ENCODE data around the gene GOLGA8J. TPM values are rescaled to one million over a fixed set of nuclear protein-coding genes. Genes with fewer than 3 reads are reported as not detected.
"Not testable (repeated sequence)": the region's sequence is repeated elsewhere in the genome, so short reads cannot be mapped to it uniquely, and the experiment has no call there.

The GOLGA8J gene
- total and polyA plus RNA-seq, 10 of the 15 experiments (the other 5 are each of a cell fraction or from before 2014, with no cell fraction given): 0.23 TPM; not detected in 9

DNA sequence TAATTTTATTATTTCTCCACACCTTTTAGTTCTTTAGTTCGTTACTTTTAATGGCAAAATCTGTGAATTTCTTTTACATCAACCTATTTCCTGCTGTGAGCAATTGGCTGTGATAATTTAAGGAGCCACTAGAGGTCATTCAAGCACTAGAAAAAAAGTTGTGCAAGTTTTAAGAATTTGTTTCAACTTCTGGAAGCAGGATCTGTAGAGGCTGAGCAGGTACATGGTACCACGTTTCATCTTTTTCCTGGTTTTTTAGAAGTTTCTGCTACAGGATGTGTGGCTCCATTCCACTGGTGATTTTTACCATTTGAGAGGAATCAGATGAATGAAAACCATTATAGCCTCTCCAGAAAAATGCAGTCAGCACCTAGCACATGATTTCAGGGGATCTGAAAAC lies 47.3 kb downstream of the GOLGA8J start:
- H3K27ac ChIP-seq (ENCODE audit: control insufficient read depth, insufficient read depth); H4K20me1 ChIP-seq (ENCODE audit: control insufficient read depth, insufficient read depth); POLR2A ChIA-PET; H3K4me3 ChIP-seq; H3K9ac ChIP-seq (ENCODE audit: control insufficient read depth, insufficient read depth, low read length); ATAC-seq; H3K9me3 ChIP-seq (replicated peaks; ENCODE audit: control insufficient read depth, insufficient read depth, low read length); H3K79me2 ChIP-seq (ENCODE audit: control insufficient read depth, insufficient read depth, low read length); H3K4me2 ChIP-seq (ENCODE audit: control insufficient read depth, insufficient read depth); FAIRE-seq; SMC1A ChIA-PET (ENCODE audit: uncharacterized antibody, unreplicated experiment); BruUV-seq (replicated peaks); H3K36me3 ChIP-seq (ENCODE audit: control insufficient read depth in 2 of 2, insufficient read depth in 2 of 2, low read length in 1 of 2); H2AFZ ChIP-seq (ENCODE audit: control insufficient read depth, low read depth, low read length); CTCF ChIA-PET; intact Hi-C loops (cut with micrococcal nuclease; ENCODE audit: unreplicated experiment); in situ Hi-C loops (cut with MboI); RAD21 ChIA-PET (ENCODE audit: unreplicated experiment); H3K4me1 ChIP-seq (ENCODE audit: control insufficient read depth, insufficient read depth, low read length); H3K27me3 ChIP-seq (replicated peaks in 1 of 2; ENCODE audit: control insufficient read depth in 2 of 2, insufficient read depth in 2 of 2, low read length in 1 of 2); DNase-seq (ENCODE audit: low read depth, low spot score): not testable (repeated sequence)
- WGBS (ENCODE audit: insufficient coverage, insufficient replicate concordance, low lambda C conversion rate, missing lambda C conversion rate): 0% methylated on average over 1 of the region's 2 CpGs

DNA sequence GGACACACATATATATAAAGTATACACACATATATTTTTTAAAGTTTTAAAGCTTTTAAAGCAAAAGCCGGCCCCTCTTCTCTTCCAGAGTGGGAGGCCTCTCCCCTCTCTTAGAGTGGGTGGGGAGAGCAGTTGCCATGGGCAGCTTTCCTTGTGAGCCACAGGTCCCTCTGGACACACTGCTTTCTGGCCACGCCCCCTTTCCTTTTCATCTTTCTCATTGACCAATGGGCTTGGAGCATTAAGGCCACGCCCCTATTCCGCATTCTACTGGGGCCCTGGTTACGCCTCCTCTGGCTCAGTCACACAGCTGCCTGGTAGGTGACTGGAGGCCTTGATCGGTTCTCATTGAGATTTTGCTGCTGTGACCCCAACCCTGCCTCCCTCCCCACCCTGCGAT lies 52.0 kb downstream of the GOLGA8J start, which contains the start of gene GOLGA8T:
GOLGA8T (plus strand) TSS at position 301 of the 400 bp plus-strand sequence; CDS start at position 399, 98 bp downstream.
- ATAC-seq; DNase-seq (ENCODE audit: low read depth, low spot score); intact Hi-C loops (cut with micrococcal nuclease; ENCODE audit: unreplicated experiment); H4K20me1 ChIP-seq (ENCODE audit: control insufficient read depth, insufficient read depth); SMC1A ChIA-PET (ENCODE audit: uncharacterized antibody, unreplicated experiment); H3K9me3 ChIP-seq (replicated peaks; ENCODE audit: control insufficient read depth, insufficient read depth, low read length); H3K4me1 ChIP-seq (ENCODE audit: control insufficient read depth, insufficient read depth, low read length); CTCF ChIA-PET; H3K4me2 ChIP-seq (ENCODE audit: control insufficient read depth, insufficient read depth); FAIRE-seq; H3K79me2 ChIP-seq (ENCODE audit: control insufficient read depth, insufficient read depth, low read length); RAD21 ChIA-PET (ENCODE audit: unreplicated experiment); H3K9ac ChIP-seq (ENCODE audit: control insufficient read depth, insufficient read depth, low read length); POLR2A ChIA-PET; H3K4me3 ChIP-seq; H2AFZ ChIP-seq (ENCODE audit: control insufficient read depth, low read depth, low read length); BruUV-seq (replicated peaks); H3K36me3 ChIP-seq (ENCODE audit: control insufficient read depth in 2 of 2, insufficient read depth in 2 of 2, low read length in 1 of 2); in situ Hi-C loops (cut with MboI); H3K27me3 ChIP-seq (replicated peaks in 1 of 2; ENCODE audit: control insufficient read depth in 2 of 2, insufficient read depth in 2 of 2, low read length in 1 of 2); H3K27ac ChIP-seq (ENCODE audit: control insufficient read depth, insufficient read depth): not testable (repeated sequence)
- no CpG with 5 or more reads among the region's 7 CpGs for WGBS (ENCODE audit: insufficient coverage, insufficient replicate concordance, low lambda C conversion rate, missing lambda C conversion rate)

Small RNA genes within 50 kb of the gene (small RNA-seq; reads per million reads assigned to genes)
- gene RF00096 (not detected), gene RN7SL673P (not detected)

Other genes with a start within 250 kb of the GOLGA8J start
- gene GOLGA8T, start 52.1 kb downstream of the GOLGA8J start, total RNA-seq (2014; rRNA removed): not detected in 2 replicates
- not detected in 2 replicates for gene GOLGA8T, start 52.1 kb downstream of the GOLGA8J start, total RNA-seq (2014; rRNA removed; fragmentation: Illumina TruSeq; extraction: Trizol)
- not detected in 2 replicates for gene GOLGA8T, start 52.1 kb downstream of the GOLGA8J start, total RNA-seq (2021)
- gene GOLGA8T, start 52.1 kb downstream of the GOLGA8J start, polyA plus RNA-seq (2011; rRNA removed): not detected in 2 replicates
- gene GOLGA8T, start 52.1 kb downstream of the GOLGA8J start, polyA plus RNA-seq (2014; fragmentation: Illumina TruSeq; extraction: Trizol): not detected in 2 replicates
- not detected for gene GOLGA8T, start 52.1 kb downstream of the GOLGA8J start, polyA plus RNA-seq (2014; fragmentation: Nextera tagmentation; extraction: Ambion mirVana)
- not detected in 2 replicates for gene GOLGA8T, start 52.1 kb downstream of the GOLGA8J start, polyA plus RNA-seq (2014; rRNA removed)
- gene GOLGA8T, start 52.1 kb downstream of the GOLGA8J start, polyA plus RNA-seq (2016; fragmentation: Nextera tagmentation; extraction: Ambion mirVana): not detected

Measured in GM12878 (cell line).